HepG2 (cell line): ENCODE measurements around the gene TMEM184C.

Experiments
- ZMYM2 ChIP-seq: sonication (generic); formaldehyde crosslinking; IDR thresholded peaks from 2 replicates; pipeline ENCODE4 v1.8.0; 2022; ENCODE audit warnings: mild to moderate bottlenecking, missing genetic modification reagents
- TF ChIP-seq, protein P1 (sequence below): sonication (generic); formaldehyde crosslinking; IDR thresholded peaks from 2 replicates; pipeline ENCODE4 v1.4.0; 2020; ENCODE audit warnings: missing genetic modification reagents
- TF ChIP-seq, protein P2 (sequence below): sonication (generic); formaldehyde crosslinking; IDR thresholded peaks from 2 replicates; pipeline ENCODE4 v1.5.0; 2020; ENCODE audit warnings: mild to moderate bottlenecking, missing genetic modification reagents, moderate library complexity

GRCh38 chr4:147651563-147651962, 34.4 kb downstream of the TMEM184C start:
- TF ChIP-seq, protein P1, sequence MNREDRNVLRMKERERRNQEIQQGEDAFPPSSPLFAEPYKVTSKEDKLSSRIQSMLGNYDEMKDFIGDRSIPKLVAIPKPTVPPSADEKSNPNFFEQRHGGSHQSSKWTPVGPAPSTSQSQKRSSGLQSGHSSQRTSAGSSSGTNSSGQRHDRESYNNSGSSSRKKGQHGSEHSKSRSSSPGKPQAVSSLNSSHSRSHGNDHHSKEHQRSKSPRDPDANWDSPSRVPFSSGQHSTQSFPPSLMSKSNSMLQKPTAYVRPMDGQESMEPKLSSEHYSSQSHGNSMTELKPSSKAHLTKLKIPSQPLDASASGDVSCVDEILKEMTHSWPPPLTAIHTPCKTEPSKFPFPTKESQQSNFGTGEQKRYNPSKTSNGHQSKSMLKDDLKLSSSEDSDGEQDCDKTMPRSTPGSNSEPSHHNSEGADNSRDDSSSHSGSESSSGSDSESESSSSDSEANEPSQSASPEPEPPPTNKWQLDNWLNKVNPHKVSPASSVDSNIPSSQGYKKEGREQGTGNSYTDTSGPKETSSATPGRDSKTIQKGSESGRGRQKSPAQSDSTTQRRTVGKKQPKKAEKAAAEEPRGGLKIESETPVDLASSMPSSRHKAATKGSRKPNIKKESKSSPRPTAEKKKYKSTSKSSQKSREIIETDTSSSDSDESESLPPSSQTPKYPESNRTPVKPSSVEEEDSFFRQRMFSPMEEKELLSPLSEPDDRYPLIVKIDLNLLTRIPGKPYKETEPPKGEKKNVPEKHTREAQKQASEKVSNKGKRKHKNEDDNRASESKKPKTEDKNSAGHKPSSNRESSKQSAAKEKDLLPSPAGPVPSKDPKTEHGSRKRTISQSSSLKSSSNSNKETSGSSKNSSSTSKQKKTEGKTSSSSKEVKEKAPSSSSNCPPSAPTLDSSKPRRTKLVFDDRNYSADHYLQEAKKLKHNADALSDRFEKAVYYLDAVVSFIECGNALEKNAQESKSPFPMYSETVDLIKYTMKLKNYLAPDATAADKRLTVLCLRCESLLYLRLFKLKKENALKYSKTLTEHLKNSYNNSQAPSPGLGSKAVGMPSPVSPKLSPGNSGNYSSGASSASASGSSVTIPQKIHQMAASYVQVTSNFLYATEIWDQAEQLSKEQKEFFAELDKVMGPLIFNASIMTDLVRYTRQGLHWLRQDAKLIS (CRISPR knock-in tag): no peak
- TF ChIP-seq, protein P2, sequence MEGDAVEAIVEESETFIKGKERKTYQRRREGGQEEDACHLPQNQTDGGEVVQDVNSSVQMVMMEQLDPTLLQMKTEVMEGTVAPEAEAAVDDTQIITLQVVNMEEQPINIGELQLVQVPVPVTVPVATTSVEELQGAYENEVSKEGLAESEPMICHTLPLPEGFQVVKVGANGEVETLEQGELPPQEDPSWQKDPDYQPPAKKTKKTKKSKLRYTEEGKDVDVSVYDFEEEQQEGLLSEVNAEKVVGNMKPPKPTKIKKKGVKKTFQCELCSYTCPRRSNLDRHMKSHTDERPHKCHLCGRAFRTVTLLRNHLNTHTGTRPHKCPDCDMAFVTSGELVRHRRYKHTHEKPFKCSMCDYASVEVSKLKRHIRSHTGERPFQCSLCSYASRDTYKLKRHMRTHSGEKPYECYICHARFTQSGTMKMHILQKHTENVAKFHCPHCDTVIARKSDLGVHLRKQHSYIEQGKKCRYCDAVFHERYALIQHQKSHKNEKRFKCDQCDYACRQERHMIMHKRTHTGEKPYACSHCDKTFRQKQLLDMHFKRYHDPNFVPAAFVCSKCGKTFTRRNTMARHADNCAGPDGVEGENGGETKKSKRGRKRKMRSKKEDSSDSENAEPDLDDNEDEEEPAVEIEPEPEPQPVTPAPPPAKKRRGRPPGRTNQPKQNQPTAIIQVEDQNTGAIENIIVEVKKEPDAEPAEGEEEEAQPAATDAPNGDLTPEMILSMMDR (CRISPR knock-in tag): no peak
- TF ChIP-seq ZMYM2 (CRISPR knock-in tag): no peak
